NCI-H524 treated with DMSO at 0.1 percent for 48 hours (cell line): ENCODE data around the gene PSMG4.
A peak's percentile ranks its signal among the peaks of the same experiment; 100 is the strongest.

ENCODE experiments used
- DNase-seq: peaks from one replicate; lab custom pipeline; 2025; lab: John Stamatoyannopoulos, UW

PSMG4 gene

GRCh38 chr6:3309391-3310050 lies 50.8 kb downstream of the PSMG4 start:
- DNase-seq, result peak; percentile 82

- DNase-seq, result no peak
These were observed 51.3 kb downstream of the PSMG4 start for GRCh38 chr6:3310051-3310448.

GRCh38 chr6:3310703-3311102 lies 52.0 kb downstream of the PSMG4 start:
- no peak for DNase-seq

GRCh38 chr6:3311826-3312225 lies 53.1 kb downstream of the PSMG4 start:
- DNase-seq, result no peak

- no peak for DNase-seq
These were observed 54.0 kb downstream of the PSMG4 start for GRCh38 chr6:3312604-3313231.

- no peak for DNase-seq
These were observed 55.4 kb downstream of the PSMG4 start for GRCh38 chr6:3314176-3314575.

GRCh38 chr6:3314621-3315467 lies 56.1 kb downstream of the PSMG4 start:
- no peak for DNase-seq

GRCh38 chr6:3315841-3316240 lies 57.1 kb downstream of the PSMG4 start:
- no peak for DNase-seq

GRCh38 chr6:3316331-3316730 lies 57.6 kb downstream of the PSMG4 start:
- DNase-seq, result no peak

GRCh38 chr6:3316818-3317217 lies 58.1 kb downstream of the PSMG4 start:
- no peak for DNase-seq
